HG02943 (cell line): Measurements from ENCODE around the gene SLC26A11.
"Not testable (repeated sequence)": the region's sequence is repeated elsewhere in the genome, so short reads cannot be mapped to it uniquely, and the experiment has no call there.

ENCODE experiments used
- ATAC-seq: cut with Tn5 transposase; IDR thresholded peaks from one replicate; pipeline ENCODE4 v1.9.1; 2021; ENCODE audit warnings: mild to moderate bottlenecking, low read depth, moderate library complexity; ENCODE audit not compliant: unreplicated experiment

SLC26A11 gene

GRCh38 chr17:80299350-80300100 lies 79.3 kb downstream of the SLC26A11 start:
- not testable (repeated sequence) for ATAC-seq

- ATAC-seq = not testable (repeated sequence)
Measured at GRCh38 chr17:80300756-80301155, 80.5 kb downstream of the SLC26A11 start.
